K562 (cell line): ENCODE measurements around the gene EZH1. TPM values are rescaled to one million over a fixed set of nuclear protein-coding genes. Genes with fewer than 3 reads are reported as not detected.

ENCODE experiments used
- ATAC-seq: fragments of 200-7000 bp; cut with Tn5 transposase; 3 replicates; pipeline ENCODE4 v1.9.1; 2020; ENCODE audit warnings: moderate library complexity
- BruUV-seq: library from RNA; stranded (reverse); fragments of 400-500 nt; replicated peaks from 2 replicates; lab custom pipeline; 2021; lab: Mats Ljungman, UMichigan
- CTCF ChIA-PET: fragments of 300-600 bp; formaldehyde crosslinking; extraction: SDS; loops from one replicate; lab custom pipeline; 2021; ENCODE audit warnings: low intra/inter-chr PET ratio; lab: Yijun Ruan, JAX
- POLR2A ChIA-PET: fragments of 300-600, 350-650 bp; sonication (Branson Sonifier 250); formaldehyde crosslinking; extraction: SDS; loops from one replicate; lab custom pipeline; 2021; ENCODE audit warnings: antibody characterized with exemption, inconsistent platforms; lab: Yijun Ruan, JAX
- DNase-seq, 4 experiments: peaks; one replicate each; pipeline versions ENCODE4 v3.0.0 to v3.0.0-alpha.2; 2011 to 2018; ENCODE audit warnings: low spot score in 3 of 4, mixed read lengths in 3 of 4; ENCODE audit errors: extremely low read depth in 1 of 4
- FAIRE-seq: peaks from 2 replicates; lab custom pipeline; 2011; peaks lifted over from hg19 to GRCh38; lab: Jason Lieb, UNC
- H2AFZ ChIP-seq: 2 replicates; pipeline ENCODE4 v1.6.0; 2011; ENCODE audit warnings: low read depth, low read length, control low read depth, inconsistent platforms
- H3K27ac ChIP-seq: fragments of 200-600 bp; 3 replicates; pipeline ENCODE4 v1.8.0; 2011; ENCODE audit warnings: low read depth, mild to moderate bottlenecking, control low read depth, inconsistent platforms, low read length, moderate library complexity, mixed read lengths; ENCODE audit errors: extremely low read depth
- H3K27me3 ChIP-seq, 2 experiments: fragments of 300-600 bp in 1 of 2; 2 replicates in 1 of 2; 3 replicates in 1 of 2; pipeline versions ENCODE4 v1.6.0 to v1.8.0; 2011; ENCODE audit warnings: inconsistent platforms in 2 of 2, low read length in 2 of 2, mild to moderate bottlenecking in 1 of 2, mixed read lengths in 1 of 2, moderate library complexity in 1 of 2; ENCODE audit not compliant: control insufficient read depth in 2 of 2, insufficient read depth in 2 of 2
- H3K36me3 ChIP-seq: fragments of 300-600 bp; 3 replicates; pipeline ENCODE4 v1.8.0; 2011; ENCODE audit warnings: mild to moderate bottlenecking, low read length, inconsistent platforms; ENCODE audit not compliant: control insufficient read depth, insufficient read depth
- H3K4me1 ChIP-seq, 2 experiments: fragments of 200-600 bp in 1 of 2; replicated peaks in 1 of 2; 2 replicates in 1 of 2; 3 replicates in 1 of 2; pipeline versions ENCODE4 v1.5.1 to v1.8.0; 2011; ENCODE audit warnings: inconsistent platforms in 2 of 2, low read length in 2 of 2, mild to moderate bottlenecking in 1 of 2, mixed read lengths in 1 of 2, moderate library complexity in 1 of 2; ENCODE audit not compliant: control insufficient read depth in 2 of 2, insufficient read depth in 2 of 2
- H3K4me2 ChIP-seq: 2 replicates; pipeline ENCODE4 v1.6.1; 2011; ENCODE audit warnings: low read length, control low read depth, inconsistent platforms, mixed read lengths; ENCODE audit not compliant: insufficient read depth
- H3K4me3 ChIP-seq: fragments of 200-600 bp; sonication (generic), shearing (Covaris generic); 2 replicates; pipeline ENCODE4 v1.5.1; 2016; ENCODE audit warnings: control low read depth, inconsistent platforms
- H3K79me2 ChIP-seq: fragments of 200-600 bp; 3 replicates; pipeline ENCODE4 v1.8.0; 2011; ENCODE audit warnings: low read length, inconsistent platforms; ENCODE audit not compliant: control insufficient read depth, insufficient read depth
- H3K9ac ChIP-seq, 2 experiments: 2 replicates each; pipeline versions ENCODE4 v1.6.0 to v1.6.1; 2011; ENCODE audit warnings: low read depth in 2 of 2, low read length in 2 of 2, control low read depth in 1 of 2, inconsistent platforms in 1 of 2, mild to moderate bottlenecking in 1 of 2, mixed read lengths in 1 of 2; ENCODE audit not compliant: insufficient read depth in 1 of 2
- H3K9me1 ChIP-seq: one replicate; pipeline ENCODE4 v1.6.0; 2011; ENCODE audit warnings: inconsistent platforms, mild to moderate bottlenecking, low read length, moderate library complexity; ENCODE audit not compliant: control insufficient read depth, insufficient read depth
- H3K9me3 ChIP-seq: replicated peaks from 2 replicates; pipeline ENCODE4 v1.5.1; 2011; ENCODE audit warnings: low read depth, low read length, inconsistent platforms; ENCODE audit not compliant: control insufficient read depth, insufficient read depth
- H4K20me1 ChIP-seq: replicated peaks from 2 replicates; pipeline ENCODE4 v1.6.1; 2011; ENCODE audit warnings: low read length, inconsistent platforms, mixed read lengths; ENCODE audit not compliant: control insufficient read depth, insufficient read depth
- CAMTA2 ChIP-seq: fragments of 250-450 bp; sonication (Bioruptor Pico); conservative IDR thresholded peaks from 2 replicates; pipeline ENCODE4 v1.5.1; 2022
- CBX8 ChIP-seq: fragments of 200-600 bp; sonication (generic); IDR thresholded peaks from 2 replicates; pipeline ENCODE4 v1.6.1; 2012; ENCODE audit warnings: borderline replicate concordance, mixed run types, low read depth, mild to moderate bottlenecking, moderate library complexity, mixed read lengths, low read length, control low read depth, inconsistent platforms; ENCODE audit not compliant: poor library complexity, severe bottlenecking; ENCODE audit errors: extremely low read depth
- CREB5 ChIP-seq: fragments of 250-450 bp; sonication (Bioruptor Pico); IDR thresholded peaks from 2 replicates; pipeline ENCODE4 v1.5.0; 2020; ENCODE audit warnings: mild to moderate bottlenecking
- FOXP1 ChIP-seq: sonication (generic); formaldehyde crosslinking; IDR thresholded peaks from 2 replicates; pipeline ENCODE4 v1.8.0; 2022; ENCODE audit warnings: mild to moderate bottlenecking, missing genetic modification reagents
- HNRNPK ChIP-seq: fragments of 200-400 bp; formaldehyde crosslinking; IDR thresholded peaks from one replicate; pipeline ENCODE4 v1.6.1; 2018; ENCODE audit warnings: mild to moderate bottlenecking, low read depth, low read length; ENCODE audit not compliant: poor library complexity, severe bottlenecking
- MCM7 ChIP-seq, 2 experiments: fragments of 450-650 bp; IDR thresholded peaks; 2 replicates each; pipeline ENCODE4 v1.6.1; 2016 to 2018
- MTA3 ChIP-seq: fragments of 450-650 bp; formaldehyde crosslinking; IDR thresholded peaks from 2 replicates; pipeline ENCODE4 v1.6.1; 2017; ENCODE audit warnings: mild to moderate bottlenecking, borderline replicate concordance
- NEUROD1 ChIP-seq: fragments of 150-350 bp; IDR thresholded peaks from 2 replicates; pipeline ENCODE4 v1.6.1; 2014; ENCODE audit warnings: borderline replicate concordance, low read length, low read depth; ENCODE audit not compliant: partially characterized antibody
- PHF21A ChIP-seq: fragments of 450-650 bp; IDR thresholded peaks from 2 replicates; pipeline ENCODE4 v1.6.1; 2017; ENCODE audit warnings: low read depth, borderline replicate concordance
- PPARD ChIP-seq: fragments of 250-450 bp; sonication (Bioruptor Pico); IDR thresholded peaks from 2 replicates; pipeline ENCODE4 v1.8.0; 2022; ENCODE audit warnings: inconsistent platforms, mild to moderate bottlenecking, moderate library complexity
- PTTG1 ChIP-seq: fragments of 450-650 bp; IDR thresholded peaks from 2 replicates; pipeline ENCODE4 v1.6.1; 2016; ENCODE audit warnings: low read depth, mild to moderate bottlenecking, missing genetic modification characterization, missing compliant biosample characterization
- RAD21 ChIP-seq, 2 experiments: fragments of 250-450 bp in 1 of 2; fragments of 450-650 bp in 1 of 2; sonication (Bioruptor Pico) in 1 of 2; formaldehyde crosslinking in 1 of 2; IDR thresholded peaks in 1 of 2; conservative IDR thresholded peaks in 1 of 2; 2 replicates each; pipeline versions ENCODE4 v1.4.0 to v1.8.0; 2020 to 2022; ENCODE audit warnings: mild to moderate bottlenecking in 2 of 2, moderate library complexity in 1 of 2
- ZNF124 ChIP-seq: sonication (generic); formaldehyde crosslinking; IDR thresholded peaks from 2 replicates; pipeline ENCODE4 v1.8.1; 2022; ENCODE audit warnings: missing genetic modification reagents
- ZNF639 ChIP-seq, 2 experiments: fragments of 200-800 bp in 1 of 2; sonication (Bioruptor generic) in 1 of 2; sonication (generic) in 1 of 2; formaldehyde crosslinking in 1 of 2; IDR thresholded peaks in 1 of 2; conservative IDR thresholded peaks in 1 of 2; 2 replicates each; pipeline versions ENCODE4 v1.5.0 to v1.6.1; 2016 to 2020; ENCODE audit warnings: missing compliant biosample characterization in 1 of 2, missing genetic modification characterization in 1 of 2, missing genetic modification reagents in 1 of 2
- ZNF766 ChIP-seq: fragments of 200-800 bp; sonication (Bioruptor generic); conservative IDR thresholded peaks from 2 replicates; pipeline ENCODE4 v1.6.1; 2016; ENCODE audit warnings: missing genetic modification characterization, missing compliant biosample characterization
- ZNF785 ChIP-seq: fragments of 250-450 bp; sonication (Bioruptor Pico); IDR thresholded peaks from 2 replicates; pipeline ENCODE4 v1.4.0; 2020; ENCODE audit warnings: mild to moderate bottlenecking
- WGBS: fragments of 100-300 bp; shearing (Covaris generic); methylation state at CpG from one replicate; pipeline ENCODE4 v1.1.6; 2016; ENCODE audit warnings: low coverage, mixed read lengths; ENCODE audit not compliant: insufficient coverage; ENCODE audit errors: missing lambda C conversion rate; 5-methylcytosine and 5-hydroxymethylcytosine counted together
- in situ Hi-C: fragments of 300-500 bp; cut with MboI; formaldehyde crosslinking; loops from 4 replicates; pipeline ENCODE4 v1.15.0; 2018; ENCODE audit warnings: inconsistent platforms, mixed read lengths
- intact Hi-C: fragments of 100-400 bp; cut with micrococcal nuclease; formaldehyde crosslinking; loops from 2 replicates; pipeline ENCODE4 v1.14.2; 2022
- polyA plus RNA-seq, 8 experiments: library from polyadenylated mRNA; depleted of rRNA in 4 of 8; stranded (reverse) in 5 of 8; unstranded in 3 of 8; fragments of >200 nt; fragmentation: Nextera tagmentation in 2 of 8; fragmentation: Illumina TruSeq in 1 of 8; extraction: Ambion mirVana in 2 of 8; extraction: Trizol in 1 of 8; gene quantifications; 2 replicates each; pipeline versions ENCODE4 v1.2.1 to v1.2.3, GENCODE V29; 2011 to 2014; ENCODE audit warnings: inconsistent platforms in 1 of 8, missing spikeins in 1 of 8
- total RNA-seq, 7 experiments: library from RNA; depleted of rRNA in 6 of 7; stranded (reverse); fragments of >200 nt in 6 of 7; fragmentation: Illumina TruSeq in 2 of 7; extraction: Trizol in 2 of 7; gene quantifications; 2 replicates each; pipeline versions ENCODE4 v1.2.1 to v1.2.3, GENCODE V29; 2011 to 2021; ENCODE audit warnings: low replicate concordance in 1 of 7
- TF ChIP-seq, protein P1 (sequence below): sonication (generic); formaldehyde crosslinking; IDR thresholded peaks from 2 replicates; pipeline ENCODE4 v1.5.0; 2020; ENCODE audit warnings: missing genetic modification reagents

Gene EZH1
- total and polyA plus RNA-seq, 9 of the 15 experiments (the other 6 are each of a cell fraction or from before 2014, with no cell fraction given), result 8.6 to 40.8 (median 22.9) TPM

- Histone ChIP-seq H3K79me2 (peaks cover 39% of the 10 kb centered on the region), H3K9me1 (no peaks in the 10 kb centered on the region), H3K36me3 (peaks cover 69% of the 10 kb centered on the region), H3K27me3 (no peaks in the 10 kb centered on the region), H3K4me1 (peaks cover 51 to 76% of the 10 kb centered on the region in 2 experiments), H2AFZ (peak within 1 kb of the TSS; percentile 69; the same call in 1 of the 2 replicates), H3K9ac (peak within 1 kb of the TSS; percentile 82 to 98), H3K27ac (peak within 1 kb of the TSS; percentile 85), H3K9me3 (no peaks in the 10 kb centered on the region), H3K4me3 (peak within 1 kb of the TSS; percentile 53), H3K4me2 (peak within 1 kb of the TSS; percentile 76), H4K20me1 (no peaks in the 10 kb centered on the region)
- ChIA-PET POLR2A (interaction anchor here (0.5 to 5.2 kb wide), 11 partner anchors 8 to 585 kb away, joined by 3 to 47 read pairs (median 4); partner anchors contain the start of genes BECN1, CNTD1 and COA3), CTCF (no interaction called here)
- intact Hi-C loops (no loop called here), in situ Hi-C loops (no loop called here)
- DNase-seq (peak; percentile 93 to 98 (median 96)), FAIRE-seq (peak; percentile 100), ATAC-seq (peak; percentile 89)
- WGBS, result under 1% methylated on average over 47 of the region's 65 CpGs
- no TSS peak for BruUV-seq
- TF ChIP-seq ZNF639 (CRISPR knock-in tag; conservative IDR thresholded peaks at IDR 0.05 in 1 of 2, IDR thresholded peaks at IDR 0.05 in 1 of 2) (no peak), ZNF766 (CRISPR knock-in tag) (0 out of 2 replicates have a peak, but pooled peaks have one; percentile 24), CAMTA2 (no peak), CBX8 (no peak), CREB5 (CRISPR knock-in tag) (no peak), PPARD (CRISPR knock-in tag) (no peak), ZNF124 (CRISPR knock-in tag) (no peak), PTTG1 (tag) (no peak), PHF21A (peak; percentile 93), MTA3 (peak; percentile 86), RAD21 (CRISPR knock-in tag; conservative IDR thresholded peaks at IDR 0.05 in 1 of 2, IDR thresholded peaks at IDR 0.05 in 1 of 2) (peak in 1 of 2 experiments; percentile 30; a peak in 1 of 4 replicates), FOXP1 (CRISPR knock-in tag) (no peak), NEUROD1 (peak; percentile 58), ZNF785 (CRISPR knock-in tag) (no peak), HNRNPK (no peak), MCM7 (IDR thresholded peaks at IDR 0.05) (no peak)
- TF ChIP-seq, protein P1, sequence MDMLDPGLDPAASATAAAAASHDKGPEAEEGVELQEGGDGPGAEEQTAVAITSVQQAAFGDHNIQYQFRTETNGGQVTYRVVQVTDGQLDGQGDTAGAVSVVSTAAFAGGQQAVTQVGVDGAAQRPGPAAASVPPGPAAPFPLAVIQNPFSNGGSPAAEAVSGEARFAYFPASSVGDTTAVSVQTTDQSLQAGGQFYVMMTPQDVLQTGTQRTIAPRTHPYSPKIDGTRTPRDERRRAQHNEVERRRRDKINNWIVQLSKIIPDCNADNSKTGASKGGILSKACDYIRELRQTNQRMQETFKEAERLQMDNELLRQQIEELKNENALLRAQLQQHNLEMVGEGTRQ (CRISPR knock-in tag), result no peak
These were observed 35.4 kb upstream of the EZH1 start, which contains the start of gene WNK4 for GRCh38 chr17:42779936-42780850. Gene WNK4, plus strand, starts transcription at chr17:42780610. Its CDS starts 89 bp downstream, at chr17:42780699.
